Mesenchymal stem cell (in vitro differentiated cells and primary cell): ENCODE results near the gene SPATA16.

Source experiments
- DNase-seq: peaks from one replicate; pipeline ENCODE4 v3.0.0-alpha.2; 2013
- H2AFZ ChIP-seq: one replicate; pipeline ENCODE4 v1.6.1; 2013; ENCODE audit warnings: low read depth, mild to moderate bottlenecking, control low read depth, inconsistent platforms, low read length, moderate library complexity
- H2AK5ac ChIP-seq: 2 replicates; pipeline ENCODE4 v1.6.1; 2013; ENCODE audit warnings: low read length, moderate library complexity, mild to moderate bottlenecking, inconsistent platforms; ENCODE audit not compliant: severe bottlenecking
- H2BK120ac ChIP-seq: one replicate; pipeline ENCODE4 v1.6.1; 2013; ENCODE audit warnings: low read depth, mild to moderate bottlenecking, inconsistent platforms, low read length, moderate library complexity
- H2BK12ac ChIP-seq, 2 experiments: one replicate each; pipeline ENCODE4 v1.6.1; 2013; ENCODE audit warnings: inconsistent platforms in 2 of 2, low read length in 2 of 2, mild to moderate bottlenecking in 2 of 2, moderate library complexity in 2 of 2, control low read depth in 1 of 2
- H2BK15ac ChIP-seq: one replicate; pipeline ENCODE4 v1.6.1; 2013; ENCODE audit warnings: mild to moderate bottlenecking, low read depth, inconsistent platforms; ENCODE audit not compliant: poor library complexity, severe bottlenecking
- H2BK5ac ChIP-seq: 2 replicates; pipeline ENCODE4 v1.6.1; 2013; ENCODE audit warnings: low read depth, mild to moderate bottlenecking, low read length, control low read depth, inconsistent platforms; ENCODE audit not compliant: poor library complexity, severe bottlenecking
- H3K14ac ChIP-seq, 2 experiments: one replicate each; pipeline ENCODE4 v1.6.1; 2013; ENCODE audit warnings: inconsistent platforms in 2 of 2, low read length in 2 of 2, control low read depth in 1 of 2, mild to moderate bottlenecking in 1 of 2, moderate library complexity in 1 of 2
- H3K18ac ChIP-seq, 2 experiments: one replicate each; pipeline ENCODE4 v1.6.1; 2013; ENCODE audit warnings: inconsistent platforms in 2 of 2, low read length in 2 of 2, control low read depth in 1 of 2, low read depth in 1 of 2, mild to moderate bottlenecking in 1 of 2
- H3K23ac ChIP-seq, 2 experiments: one replicate each; pipeline ENCODE4 v1.6.1; 2013; ENCODE audit warnings: inconsistent platforms in 2 of 2, low read length in 2 of 2, mild to moderate bottlenecking in 2 of 2, moderate library complexity in 2 of 2, control low read depth in 1 of 2
- H3K27ac ChIP-seq: 2 replicates; pipeline ENCODE4 v1.5.1; 2013; ENCODE audit warnings: mild to moderate bottlenecking, moderate library complexity, low read length, control low read depth, inconsistent platforms; ENCODE audit not compliant: poor library complexity, severe bottlenecking
- H3K27me3 ChIP-seq, 2 experiments: 2 replicates each; pipeline versions ENCODE4 v1.6.1 to v1.7.0; 2013; ENCODE audit warnings: low read length in 2 of 2, mild to moderate bottlenecking in 2 of 2, moderate library complexity in 2 of 2, control low read depth in 1 of 2, inconsistent platforms in 1 of 2; ENCODE audit not compliant: control insufficient read depth in 1 of 2, insufficient read depth in 1 of 2
- H3K36me3 ChIP-seq, 2 experiments: 2 replicates each; pipeline versions ENCODE4 v1.6.1 to v1.7.0; 2013; ENCODE audit warnings: low read length in 2 of 2, control low read depth in 1 of 2, inconsistent platforms in 1 of 2, low read depth in 1 of 2, mild to moderate bottlenecking in 1 of 2; ENCODE audit not compliant: insufficient read depth in 2 of 2, control insufficient read depth in 1 of 2
- H3K4ac ChIP-seq, 2 experiments: one replicate each; pipeline ENCODE4 v1.6.1; 2013; ENCODE audit warnings: inconsistent platforms in 2 of 2, low read length in 2 of 2, mild to moderate bottlenecking in 2 of 2, moderate library complexity in 2 of 2, control low read depth in 1 of 2, low read depth in 1 of 2
- H3K4me1 ChIP-seq: 2 replicates; pipeline ENCODE4 v1.6.1; 2013; ENCODE audit warnings: low read depth, low read length, control low read depth; ENCODE audit not compliant: control insufficient read depth, insufficient read depth
- H3K4me2 ChIP-seq: 2 replicates; pipeline ENCODE4 v1.6.1; 2013; ENCODE audit warnings: low read length, mild to moderate bottlenecking, inconsistent platforms; ENCODE audit not compliant: poor library complexity, severe bottlenecking
- H3K4me3 ChIP-seq, 2 experiments: 2 replicates each; pipeline versions ENCODE4 v1.5.1 to v1.7.0; 2013; ENCODE audit warnings: low read length in 2 of 2, mild to moderate bottlenecking in 2 of 2, control low read depth in 1 of 2, low read depth in 1 of 2; ENCODE audit not compliant: insufficient read depth in 1 of 2
- H3K79me1 ChIP-seq: replicated peaks from 2 replicates; pipeline ENCODE4 v1.6.1; 2013; ENCODE audit warnings: mild to moderate bottlenecking, control low read depth, low read length, inconsistent platforms; ENCODE audit not compliant: poor library complexity, severe bottlenecking
- H3K9ac ChIP-seq: 2 replicates; pipeline ENCODE4 v1.7.0; 2013; ENCODE audit warnings: mild to moderate bottlenecking, low read length, moderate library complexity
- H3K9me3 ChIP-seq: 2 replicates; pipeline ENCODE4 v1.7.0; 2013; ENCODE audit warnings: mild to moderate bottlenecking, low read length; ENCODE audit not compliant: control insufficient read depth
- H4K8ac ChIP-seq: one replicate; pipeline ENCODE4 v1.6.1; 2013; ENCODE audit warnings: inconsistent platforms, mild to moderate bottlenecking, low read length, moderate library complexity
- H4K91ac ChIP-seq: one replicate; pipeline ENCODE4 v1.6.1; 2013; ENCODE audit warnings: mild to moderate bottlenecking, low read length, inconsistent platforms
- WGBS: methylation state at CpG from one replicate; pipeline ENCODE4 v1.1.7; 2013; ENCODE audit warnings: mixed read lengths; 5-methylcytosine and 5-hydroxymethylcytosine counted together

SPATA16 gene

GRCh38 chr3:172987273-172987672, 153.8 kb downstream of the SPATA16 start:
- no peaks in the 10 kb centered on the region for H3K27me3 ChIP-seq
- no peak overlapping the region for H2BK5ac ChIP-seq
- DNase-seq: no peak
- no peak overlapping the region for H2AFZ ChIP-seq
- no peak overlapping the region for H3K4ac ChIP-seq
- H3K9me3 ChIP-seq: no peaks in the 10 kb centered on the region
- no peak overlapping the region for H2BK15ac ChIP-seq
- no peaks in the 10 kb centered on the region for H3K79me1 ChIP-seq
- H3K14ac ChIP-seq: no peak overlapping the region
- H3K36me3 ChIP-seq: no peaks in the 10 kb centered on the region
- H3K18ac ChIP-seq: no peak overlapping the region
- no peak overlapping the region for H3K9ac ChIP-seq
- H4K91ac ChIP-seq: no peak overlapping the region
- no peak overlapping the region for H2BK120ac ChIP-seq
- H3K27ac ChIP-seq: no peak overlapping the region
- H4K8ac ChIP-seq: no peak overlapping the region
- H3K4me2 ChIP-seq: no peak overlapping the region
- H2BK12ac ChIP-seq: no peak overlapping the region
- WGBS: 35% methylated on average over 3 of the region's 3 CpGs
- no peak overlapping the region for H3K4me3 ChIP-seq
- H3K23ac ChIP-seq: no peak overlapping the region
- no peaks in the 10 kb centered on the region for H3K4me1 ChIP-seq
- H2AK5ac ChIP-seq: no peak overlapping the region

- Histone ChIP-seq H3K4ac (no peak overlapping the region), H3K36me3 (no peaks in the 10 kb centered on the region), H3K4me2 (no peak overlapping the region), H3K23ac (no peak overlapping the region), H3K27me3 (no peaks in the 10 kb centered on the region), H3K14ac (no peak overlapping the region), H3K9ac (no peak overlapping the region), H2BK5ac (no peak overlapping the region), H3K4me3 (no peak overlapping the region), H4K8ac (no peak overlapping the region), H2BK120ac (no peak overlapping the region), H3K27ac (no peak overlapping the region), H3K4me1 (no peaks in the 10 kb centered on the region), H4K91ac (no peak overlapping the region), H2BK15ac (no peak overlapping the region), H2AFZ (no peak overlapping the region), H2BK12ac (no peak overlapping the region), H3K18ac (no peak overlapping the region), H3K79me1 (no peaks in the 10 kb centered on the region), H3K9me3 (no peaks in the 10 kb centered on the region), H2AK5ac (no peak overlapping the region)
- WGBS: 100% methylated on average over 1 of the region's 1 CpG
- no peak for DNase-seq
Observed at GRCh38 chr3:172984914-172985313, 156.1 kb downstream of the SPATA16 start.

GRCh38 chr3:172982736-172983364, 158.2 kb downstream of the SPATA16 start:
- H2BK15ac ChIP-seq: no peak overlapping the region
- H3K23ac ChIP-seq: no peak overlapping the region
- H4K91ac ChIP-seq: no peak overlapping the region
- H3K4ac ChIP-seq: no peak overlapping the region
- no peak overlapping the region for H3K4me2 ChIP-seq
- no peaks in the 10 kb centered on the region for H3K4me1 ChIP-seq
- no peaks in the 10 kb centered on the region for H3K79me1 ChIP-seq
- H2AK5ac ChIP-seq: no peak overlapping the region
- H3K27me3 ChIP-seq: no peaks in the 10 kb centered on the region
- no peaks in the 10 kb centered on the region for H3K9me3 ChIP-seq
- H2BK5ac ChIP-seq: no peak overlapping the region
- no peak overlapping the region for H3K9ac ChIP-seq
- no peak overlapping the region for H2BK120ac ChIP-seq
- H3K4me3 ChIP-seq: no peak overlapping the region
- no peak overlapping the region for H3K14ac ChIP-seq
- no peak overlapping the region for H2BK12ac ChIP-seq
- WGBS: 71% methylated on average over 3 of the region's 3 CpGs
- H3K18ac ChIP-seq: no peak overlapping the region
- no peak overlapping the region for H2AFZ ChIP-seq
- no peak overlapping the region for H3K27ac ChIP-seq
- no peaks in the 10 kb centered on the region for H3K36me3 ChIP-seq
- no peak for DNase-seq
- no peak overlapping the region for H4K8ac ChIP-seq

- no peak overlapping the region for H3K14ac ChIP-seq
- no peak overlapping the region for H2BK5ac ChIP-seq
- no peaks in the 10 kb centered on the region for H3K9me3 ChIP-seq
- no peaks in the 10 kb centered on the region for H3K4me1 ChIP-seq
- H2BK15ac ChIP-seq: no peak overlapping the region
- no peak overlapping the region for H4K91ac ChIP-seq
- H3K4me2 ChIP-seq: no peak overlapping the region
- no peak overlapping the region for H3K23ac ChIP-seq
- no peak overlapping the region for H2AK5ac ChIP-seq
- H3K27ac ChIP-seq: no peak overlapping the region
- no peaks in the 10 kb centered on the region for H3K27me3 ChIP-seq
- peak overlapping the region; percentile 52 for H2BK120ac ChIP-seq
- no peak overlapping the region for H4K8ac ChIP-seq
- DNase-seq: no peak
- H3K4ac ChIP-seq: no peak overlapping the region
- WGBS: 36% methylated on average over 3 of the region's 3 CpGs
- H3K4me3 ChIP-seq: no peak overlapping the region
- H2BK12ac ChIP-seq: no peak overlapping the region
- no peak overlapping the region for H3K18ac ChIP-seq
- H3K9ac ChIP-seq: no peak overlapping the region
- H3K36me3 ChIP-seq: no peaks in the 10 kb centered on the region
- no peak overlapping the region for H2AFZ ChIP-seq
- no peaks in the 10 kb centered on the region for H3K79me1 ChIP-seq
Observed at GRCh38 chr3:172981407-172981983, 159.5 kb downstream of the SPATA16 start.
